ENCODE measurements around the gene CTSK. TPM values are rescaled to one million over a fixed set of nuclear protein-coding genes. Genes with fewer than 3 reads are reported as not detected.

The CTSK gene
- total RNA-seq, 2 donors from 2014 or later = 6.1 to 8.4 TPM

- no peak overlapping the region for H3K27ac ChIP-seq (ENCODE audit: low read depth, low read length)
- H3K9ac ChIP-seq (ENCODE audit: extremely low read depth, low read length, poor library complexity, severe bottlenecking) = no peak overlapping the region
These were observed 624 bp downstream of the CTSK start for GRCh38 chr1:150807249-150808023.

DNA sequence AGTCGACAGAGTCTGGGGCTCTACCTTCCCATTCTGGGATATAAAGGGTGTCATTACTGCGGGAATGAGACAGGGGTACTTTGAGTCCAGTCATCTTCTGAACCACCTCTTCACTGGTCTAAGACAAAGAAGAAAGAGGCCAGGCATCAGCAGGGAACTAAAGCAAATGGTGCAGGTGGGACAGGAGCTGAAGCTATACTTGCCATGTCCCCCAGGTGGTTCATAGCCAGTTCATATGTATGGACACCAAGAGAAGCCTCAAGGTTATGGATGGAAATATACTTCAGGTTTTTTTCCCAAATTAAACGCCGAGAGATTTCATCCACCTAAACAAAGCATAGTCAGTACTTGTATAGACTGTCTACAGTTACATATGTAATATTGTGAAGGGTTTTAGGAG is 2.2 kb downstream of the CTSK start:
- Histone ChIP-seq H3K4me3 (ENCODE audit: low read length) (no peak overlapping the region), H3K36me3 (ENCODE audit: control insufficient read depth, insufficient read depth, low read length) (peaks cover 13% of the 10 kb centered on the region), H3K9me3 (ENCODE audit: control insufficient read depth, low read length) (no peaks in the 10 kb centered on the region), H3K27ac (ENCODE audit: low read depth, low read length) (no peak overlapping the region), H3K9ac (ENCODE audit: extremely low read depth, low read length, poor library complexity, severe bottlenecking) (no peak overlapping the region), H3K27me3 (ENCODE audit: control insufficient read depth, insufficient read depth, low read length, poor library complexity, severe bottlenecking) (no peaks in the 10 kb centered on the region), H3K4me1 (ENCODE audit: control insufficient read depth, insufficient read depth, low read length) (peaks cover 15% of the 10 kb centered on the region)
- Mint-ChIP-seq H3K9me3 (no peaks in the 10 kb centered on the region), H3K4me3 (no peak overlapping the region), H3K27me3 (ENCODE audit: insufficient read depth) (no peaks in the 10 kb centered on the region), H3K36me3 (ENCODE audit: low read depth) (peaks cover 3% of the 10 kb centered on the region), H3K4me1 (peaks cover 37% of the 10 kb centered on the region), H3K27ac (no peak overlapping the region)
- TF ChIP-seq CTCF (conservative IDR thresholded peaks at IDR 0.05) = no peak
- WGBS, 2 experiments (ENCODE audit: insufficient coverage in 1 of 2, insufficient read length in 1 of 2) = 86 to 94% methylated on average over 2 to 4 of the region's 4 CpGs
- no peak for DNase-seq

More at GRCh38 chr1:150807249-150808023, 624 bp downstream of the CTSK start:
- TF ChIP-seq CTCF (conservative IDR thresholded peaks at IDR 0.05) = no peak
- no peak overlapping the region for H3K4me3 ChIP-seq (ENCODE audit: low read length)
- H3K4me3 Mint-ChIP-seq = no peak overlapping the region
- WGBS, 2 experiments (ENCODE audit: insufficient coverage in 1 of 2, insufficient read length in 1 of 2) = 75 to 81% methylated on average over 5 to 7 of the region's 7 CpGs
- no peaks in the 10 kb centered on the region for H3K27me3 Mint-ChIP-seq (ENCODE audit: insufficient read depth)
- H3K27me3 ChIP-seq (ENCODE audit: control insufficient read depth, insufficient read depth, low read length, poor library complexity, severe bottlenecking) = no peaks in the 10 kb centered on the region
- H3K4me1 Mint-ChIP-seq = peaks cover 35% of the 10 kb centered on the region
- H3K4me1 ChIP-seq (ENCODE audit: control insufficient read depth, insufficient read depth, low read length) = peaks cover 17% of the 10 kb centered on the region
- H3K36me3 ChIP-seq (ENCODE audit: control insufficient read depth, insufficient read depth, low read length) = peaks cover 27% of the 10 kb centered on the region
- H3K9me3 ChIP-seq (ENCODE audit: control insufficient read depth, low read length) = no peaks in the 10 kb centered on the region
- DNase-seq = no peak
- H3K36me3 Mint-ChIP-seq (ENCODE audit: low read depth) = peaks cover 3% of the 10 kb centered on the region
- peak overlapping the region; percentile 70 for H3K27ac Mint-ChIP-seq
- H3K9me3 Mint-ChIP-seq = no peaks in the 10 kb centered on the region

GRCh38 chr1:150804671-150805070 is 3.4 kb downstream of the CTSK start:
- Mint-ChIP-seq H3K27me3 (ENCODE audit: insufficient read depth) (no peaks in the 10 kb centered on the region), H3K4me1 (peaks cover 46% of the 10 kb centered on the region), H3K36me3 (ENCODE audit: low read depth) (peaks cover 2% of the 10 kb centered on the region), H3K27ac (no peak overlapping the region), H3K9me3 (no peaks in the 10 kb centered on the region), H3K4me3 (no peak overlapping the region)
- no peaks in the 10 kb centered on the region for H3K27me3 ChIP-seq (ENCODE audit: control insufficient read depth, insufficient read depth, low read length, poor library complexity, severe bottlenecking)
- peaks cover 11% of the 10 kb centered on the region for H3K4me1 ChIP-seq (ENCODE audit: control insufficient read depth, insufficient read depth, low read length)
- H3K9me3 ChIP-seq (ENCODE audit: control insufficient read depth, low read length) = no peaks in the 10 kb centered on the region
- no peak for TF ChIP-seq CTCF (conservative IDR thresholded peaks at IDR 0.05)
- peaks cover 2% of the 10 kb centered on the region for H3K36me3 ChIP-seq (ENCODE audit: control insufficient read depth, insufficient read depth, low read length)
- H3K4me3 ChIP-seq (ENCODE audit: low read length) = no peak overlapping the region
- 93 to 100% methylated on average over 1 to 3 of the region's 3 CpGs for WGBS, 2 experiments (ENCODE audit: insufficient coverage in 1 of 2, insufficient read length in 1 of 2)
- DNase-seq = no peak
- H3K27ac ChIP-seq (ENCODE audit: low read depth, low read length) = no peak overlapping the region
- no peak overlapping the region for H3K9ac ChIP-seq (ENCODE audit: extremely low read depth, low read length, poor library complexity, severe bottlenecking)

Data from endodermal cell (in vitro differentiated cells).